CD4-positive, alpha-beta T cell treated with Interleukin-12 subunit alpha and Interleukin-12 subunit beta, for 1 hour (primary cell): ENCODE results near the gene PSENEN.
A peak's percentile ranks its signal among the peaks of the same experiment; 100 is the strongest.

Experiments
- DNase-seq: peaks from one replicate; pipeline ENCODE4 v3.0.0-alpha.2; 2020

The PSENEN gene

GRCh38 chr19:35775298-35776101 is 30.0 kb downstream of the PSENEN start, which contains the start of gene ARHGAP33:
TSS of gene ARHGAP33 (plus strand) at chr19:35775564. CDS start at chr19:35775659, 95 bp downstream.
- peak; percentile 99 for DNase-seq

GRCh38 chr19:35776102-35776788 is 30.8 kb downstream of the PSENEN start:
- DNase-seq, result no peak

GRCh38 chr19:35777086-35777841 is 31.8 kb downstream of the PSENEN start:
- no peak for DNase-seq

- no peak for DNase-seq
Measured at GRCh38 chr19:35777961-35778360, 32.5 kb downstream of the PSENEN start.

- no peak for DNase-seq
Measured at GRCh38 chr19:35779033-35779432, 33.6 kb downstream of the PSENEN start.

- no peak for DNase-seq
Measured at GRCh38 chr19:35780058-35780457, 34.6 kb downstream of the PSENEN start.

GRCh38 chr19:35780717-35781116 is 35.3 kb downstream of the PSENEN start:
- no peak for DNase-seq

- DNase-seq, result no peak
Measured at GRCh38 chr19:35781650-35782049, 36.2 kb downstream of the PSENEN start.

GRCh38 chr19:35782589-35782988 is 37.1 kb downstream of the PSENEN start:
- DNase-seq, result no peak

GRCh38 chr19:35783469-35784434 is 38.3 kb downstream of the PSENEN start:
- DNase-seq, result no peak

GRCh38 chr19:35784503-35785338 is 39.3 kb downstream of the PSENEN start:
- no peak for DNase-seq

- no peak for DNase-seq
Measured at GRCh38 chr19:35785339-35785627, 39.8 kb downstream of the PSENEN start.

- no peak for DNase-seq
Measured at GRCh38 chr19:35786299-35787160, 41.1 kb downstream of the PSENEN start.

- DNase-seq, result no peak
Measured at GRCh38 chr19:35787227-35787799, 41.9 kb downstream of the PSENEN start.

- DNase-seq, result no peak
Measured at GRCh38 chr19:35788205-35788960, 42.9 kb downstream of the PSENEN start.

- DNase-seq, result no peak
Measured at GRCh38 chr19:35789195-35789977, 43.9 kb downstream of the PSENEN start.

GRCh38 chr19:35789978-35790944 is 44.8 kb downstream of the PSENEN start:
- DNase-seq, result no peak
